Vagina (tissue), 2 donors: Measurements from ENCODE around the gene LRRC56. TPM values are rescaled to one million over a fixed set of nuclear protein-coding genes. Genes with fewer than 3 reads are reported as not detected.

ENCODE experiments used
- DNase-seq, 2 donors: peaks; one replicate each; pipeline ENCODE4 v3.0.0-alpha.2; 2017; ENCODE audit errors: extremely low spot score in 2 of 2
- H3K27ac ChIP-seq: fragments of 200-600 bp; sonication (generic); one replicate; pipeline ENCODE4 v1.5.1; 2019
- H3K27me3 ChIP-seq: fragments of 200-600 bp; sonication (generic); one replicate; pipeline ENCODE4 v1.5.1; 2019
- H3K36me3 ChIP-seq, 2 donors: fragments of 200-600 bp; sonication (generic); one replicate each; pipeline ENCODE4 v1.5.1; 2017 to 2019
- H3K4me1 ChIP-seq: fragments of 200-600 bp; sonication (generic); one replicate; pipeline ENCODE4 v1.5.1; 2019
- H3K4me3 ChIP-seq, 2 donors: fragments of 200-600 bp; sonication (generic); 1 replicate in 1 of 2; 2 replicates in 1 of 2; pipeline ENCODE4 v1.5.1; 2016 to 2019
- H3K9me3 ChIP-seq: fragments of 200-600 bp; sonication (generic); one replicate; pipeline ENCODE4 v1.5.1; 2019
- POLR2A ChIP-seq, 2 donors: fragments of 450-650 bp; IDR thresholded peaks; one replicate each; pipeline ENCODE4 v1.6.1; 2017; ENCODE audit warnings: antibody characterized with exemption in 2 of 2, mild to moderate bottlenecking in 2 of 2, moderate library complexity in 2 of 2
- POLR2AphosphoS5 ChIP-seq, 2 donors: sonication (generic); formaldehyde crosslinking; IDR thresholded peaks; one replicate each; pipeline ENCODE4 v1.9.0; 2017; ENCODE audit warnings: antibody characterized with exemption in 2 of 2, mild to moderate bottlenecking in 2 of 2, low read depth in 1 of 2; ENCODE audit not compliant: insufficient read depth in 1 of 2
- intact Hi-C: fragments of 100-400 bp; cut with DNase I; formaldehyde crosslinking; loops from one replicate; pipeline ENCODE4 v1.15.1; 2023
- total RNA-seq: library from RNA; depleted of rRNA; stranded (reverse); fragments of >200 nt; gene quantifications from one replicate; pipeline ENCODE4 v1.2.3, GENCODE V29; 2016
- TF ChIP-seq, protein P1 (sequence below), 3 experiments: fragments of 450-650 bp in 2 of 3; fragments of 200-600 bp in 1 of 3; sonication (generic) in 1 of 3; IDR thresholded peaks; one replicate each; pipeline ENCODE4 v1.5.1; 2017 to 2019; ENCODE audit warnings: antibody characterized with exemption in 3 of 3, mild to moderate bottlenecking in 2 of 3, moderate library complexity in 2 of 3

The LRRC56 gene
- total RNA-seq, 1 donor from 2014 or later, result 0.49 TPM

GRCh38 chr11:567629-568292 is 30.4 kb downstream of the LRRC56 start:
- H3K4me1 ChIP-seq, result peaks cover 25% of the 10 kb centered on the region
- intact Hi-C loops, result no loop called here
- TF ChIP-seq, protein P1, sequence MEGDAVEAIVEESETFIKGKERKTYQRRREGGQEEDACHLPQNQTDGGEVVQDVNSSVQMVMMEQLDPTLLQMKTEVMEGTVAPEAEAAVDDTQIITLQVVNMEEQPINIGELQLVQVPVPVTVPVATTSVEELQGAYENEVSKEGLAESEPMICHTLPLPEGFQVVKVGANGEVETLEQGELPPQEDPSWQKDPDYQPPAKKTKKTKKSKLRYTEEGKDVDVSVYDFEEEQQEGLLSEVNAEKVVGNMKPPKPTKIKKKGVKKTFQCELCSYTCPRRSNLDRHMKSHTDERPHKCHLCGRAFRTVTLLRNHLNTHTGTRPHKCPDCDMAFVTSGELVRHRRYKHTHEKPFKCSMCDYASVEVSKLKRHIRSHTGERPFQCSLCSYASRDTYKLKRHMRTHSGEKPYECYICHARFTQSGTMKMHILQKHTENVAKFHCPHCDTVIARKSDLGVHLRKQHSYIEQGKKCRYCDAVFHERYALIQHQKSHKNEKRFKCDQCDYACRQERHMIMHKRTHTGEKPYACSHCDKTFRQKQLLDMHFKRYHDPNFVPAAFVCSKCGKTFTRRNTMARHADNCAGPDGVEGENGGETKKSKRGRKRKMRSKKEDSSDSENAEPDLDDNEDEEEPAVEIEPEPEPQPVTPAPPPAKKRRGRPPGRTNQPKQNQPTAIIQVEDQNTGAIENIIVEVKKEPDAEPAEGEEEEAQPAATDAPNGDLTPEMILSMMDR (IDR thresholded peaks at IDR 0.05), result no peak
- TF ChIP-seq POLR2AphosphoS5 (IDR thresholded peaks at IDR 0.05; ENCODE audit: insufficient read depth in 1 of 2, low read depth in 1 of 2), result peak in 1 of 2 donors; percentile 23
- H3K4me3 ChIP-seq, result peak overlapping the region; percentile 53 to 84
- H3K36me3 ChIP-seq, result no peaks in the 10 kb centered on the region
- DNase-seq, result no peak
- H3K27ac ChIP-seq, result peak overlapping the region; percentile 81
- no peaks in the 10 kb centered on the region for H3K27me3 ChIP-seq
- no peaks in the 10 kb centered on the region for H3K9me3 ChIP-seq

DNA sequence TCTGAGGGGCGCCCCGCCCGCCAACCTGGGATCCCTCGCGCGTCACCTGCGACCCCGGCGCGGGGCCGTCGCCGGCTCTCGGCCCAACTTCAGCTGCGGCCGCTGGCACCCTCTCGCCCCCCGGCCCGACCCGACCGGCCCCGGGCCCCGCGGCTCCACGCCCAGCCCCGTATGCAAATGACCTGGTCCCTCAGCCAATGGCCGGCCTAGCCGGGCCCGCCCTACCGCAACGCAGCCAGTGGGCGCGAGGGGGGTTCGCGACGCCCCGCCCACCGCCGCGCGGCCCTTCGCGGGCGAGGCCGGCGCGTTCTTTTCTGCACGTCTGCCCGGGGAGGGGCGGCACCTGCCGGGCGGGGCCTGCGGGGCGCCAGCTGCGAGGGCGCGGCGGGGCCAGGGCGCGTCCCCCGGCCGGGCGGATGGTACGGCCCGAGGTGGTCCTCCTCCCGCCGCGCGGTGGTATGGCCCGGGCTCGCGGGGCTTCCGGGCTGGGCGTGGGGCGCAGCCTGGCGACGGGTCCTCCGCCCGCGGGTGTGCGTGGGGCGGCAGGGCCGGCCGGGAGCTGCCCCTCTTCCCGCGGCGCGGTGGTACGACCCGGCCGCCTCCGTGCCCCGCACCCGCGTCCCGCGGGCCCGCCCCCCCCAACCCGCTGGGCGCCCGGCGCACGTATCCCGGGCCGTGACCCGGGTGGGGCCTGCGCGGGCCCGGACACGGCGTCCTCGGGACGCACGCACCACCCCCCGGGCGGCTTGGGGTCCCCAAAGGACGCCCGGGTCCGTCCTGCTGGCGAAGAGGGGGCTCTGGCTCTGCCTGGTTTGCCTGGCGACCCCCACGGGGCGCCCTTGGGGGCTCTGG is 31.2 kb downstream of the LRRC56 start:
- TF ChIP-seq POLR2A (IDR thresholded peaks at IDR 0.05), result peak in 1 of 2 donors; percentile 23
- TF ChIP-seq, protein P1 (IDR thresholded peaks at IDR 0.05), result no peak
- H3K4me3 ChIP-seq, result peak overlapping the region; percentile 53 to 84
- H3K4me1 ChIP-seq, result peaks cover 25% of the 10 kb centered on the region
- H3K27ac ChIP-seq, result peak overlapping the region; percentile 81
- no peaks in the 10 kb centered on the region for H3K9me3 ChIP-seq
- no peaks in the 10 kb centered on the region for H3K36me3 ChIP-seq
- no peak for DNase-seq
- H3K27me3 ChIP-seq, result no peaks in the 10 kb centered on the region
- intact Hi-C loops, result no loop called here

- TF ChIP-seq, protein P1 (IDR thresholded peaks at IDR 0.05), result no peak
- TF ChIP-seq POLR2A (IDR thresholded peaks at IDR 0.05), result no peak
- TF ChIP-seq POLR2AphosphoS5 (IDR thresholded peaks at IDR 0.05; ENCODE audit: insufficient read depth in 1 of 2, low read depth in 1 of 2), result no peak
- no peak for DNase-seq
- intact Hi-C loops, result no loop called here
- peaks cover 30% of the 10 kb centered on the region for H3K4me1 ChIP-seq
- peak overlapping the region; percentile 53 to 84 for H3K4me3 ChIP-seq
- no peaks in the 10 kb centered on the region for H3K36me3 ChIP-seq
- peak overlapping the region; percentile 81 for H3K27ac ChIP-seq
- no peaks in the 10 kb centered on the region for H3K27me3 ChIP-seq
- no peaks in the 10 kb centered on the region for H3K9me3 ChIP-seq
Observed at GRCh38 chr11:569158-569885, 32.0 kb downstream of the LRRC56 start.

- intact Hi-C loops, result no loop called here
- no peak for TF ChIP-seq POLR2A (IDR thresholded peaks at IDR 0.05)
- TF ChIP-seq, protein P1 (IDR thresholded peaks at IDR 0.05), result no peak
- TF ChIP-seq POLR2AphosphoS5 (IDR thresholded peaks at IDR 0.05; ENCODE audit: insufficient read depth in 1 of 2, low read depth in 1 of 2), result no peak
- Histone ChIP-seq H3K4me3 (no peak overlapping the region), H3K9me3 (no peaks in the 10 kb centered on the region), H3K4me1 (peaks cover 35% of the 10 kb centered on the region), H3K27me3 (no peaks in the 10 kb centered on the region), H3K36me3 (no peaks in the 10 kb centered on the region), H3K27ac (no peak overlapping the region)
- no peak for DNase-seq
Observed at GRCh38 chr11:571802-572185, 34.5 kb downstream of the LRRC56 start.
